HepG2 (cell line): ENCODE data around the gene TRAPPC12. TPM values are rescaled to one million over a fixed set of nuclear protein-coding genes. Genes with fewer than 3 reads are reported as not detected.

Experiments
- CBX1 ChIP-seq: IDR thresholded peaks from one replicate; pipeline ENCODE4 v1.6.1; 2016; ENCODE audit warnings: antibody characterized with exemption, low read depth
- GFI1 ChIP-seq: sonication (generic); formaldehyde crosslinking; IDR thresholded peaks from 2 replicates; pipeline ENCODE4 v1.5.0; 2020; ENCODE audit warnings: missing genetic modification reagents, mild to moderate bottlenecking, borderline replicate concordance
- HMGA1 ChIP-seq: sonication (generic); formaldehyde crosslinking; conservative IDR thresholded peaks from 2 replicates; pipeline ENCODE4 v1.4.0; 2020; ENCODE audit warnings: missing genetic modification reagents
- KAT8 ChIP-seq: IDR thresholded peaks from 2 replicates; pipeline ENCODE4 v1.6.1; 2016; ENCODE audit warnings: missing genetic modification reagents, missing compliant biosample characterization
- LCORL ChIP-seq, 2 experiments: fragments of 450-650 bp in 1 of 2; sonication (generic) in 1 of 2; formaldehyde crosslinking in 1 of 2; IDR thresholded peaks; 2 replicates each; pipeline versions ENCODE4 v1.5.0 to v1.6.1; 2017 to 2020; ENCODE audit warnings: antibody characterized with exemption in 1 of 2, missing genetic modification reagents in 1 of 2
- MEF2D ChIP-seq: sonication (generic); formaldehyde crosslinking; IDR thresholded peaks from 2 replicates; pipeline ENCODE4 v1.5.1; 2020; ENCODE audit warnings: mild to moderate bottlenecking, missing genetic modification reagents
- NAIF1 ChIP-seq: sonication (generic); formaldehyde crosslinking; IDR thresholded peaks from 2 replicates; pipeline ENCODE4 v1.5.0; 2020; ENCODE audit warnings: mild to moderate bottlenecking, missing genetic modification reagents, borderline replicate concordance
- NR2C2 ChIP-seq: sonication (generic); formaldehyde crosslinking; IDR thresholded peaks from 2 replicates; pipeline ENCODE4 v1.4.0; 2020; ENCODE audit warnings: missing genetic modification reagents, mild to moderate bottlenecking, moderate library complexity, borderline replicate concordance
- PCBP2 ChIP-seq: fragments of 200-400 bp; formaldehyde crosslinking; optimal IDR thresholded peaks from 2 replicates; pipeline ENCODE3; 2018; ENCODE audit warnings: low read length, low read depth; ENCODE audit not compliant: poor library complexity, severe bottlenecking
- PHF20 ChIP-seq: sonication (generic); formaldehyde crosslinking; IDR thresholded peaks from 2 replicates; pipeline ENCODE4 v1.5.0; 2020; ENCODE audit warnings: mild to moderate bottlenecking, missing genetic modification reagents
- PTBP1 ChIP-seq: fragments of 200-400 bp; formaldehyde crosslinking; IDR thresholded peaks from 2 replicates; pipeline ENCODE4 v1.6.1; 2018; ENCODE audit warnings: low read length, low read depth; ENCODE audit not compliant: poor library complexity, severe bottlenecking
- SMAD3 ChIP-seq: sonication (generic); formaldehyde crosslinking; IDR thresholded peaks from 2 replicates; pipeline ENCODE4 v1.4.0; 2020; ENCODE audit warnings: missing genetic modification reagents
- SMARCC2 ChIP-seq: fragments of 450-650 bp; IDR thresholded peaks from 2 replicates; pipeline ENCODE4 v1.6.1; 2017; ENCODE audit warnings: antibody characterized with exemption, mild to moderate bottlenecking
- TFDP1 ChIP-seq: IDR thresholded peaks from 2 replicates; pipeline ENCODE4 v1.6.1; 2016; ENCODE audit warnings: missing compliant biosample characterization, missing genetic modification reagents, borderline replicate concordance
- ZNF292 ChIP-seq: sonication (generic); formaldehyde crosslinking; IDR thresholded peaks from 2 replicates; pipeline ENCODE4 v1.8.1; 2022; ENCODE audit warnings: mild to moderate bottlenecking, low read depth, missing genetic modification reagents, borderline replicate concordance
- ZNF512B ChIP-seq: sonication (generic); formaldehyde crosslinking; IDR thresholded peaks from 2 replicates; pipeline ENCODE4 v1.5.1; 2020; ENCODE audit warnings: missing genetic modification reagents, mild to moderate bottlenecking, borderline replicate concordance
- ZNF660 ChIP-seq: sonication (generic); formaldehyde crosslinking; IDR thresholded peaks from 2 replicates; pipeline ENCODE4 v1.5.1; 2020; ENCODE audit warnings: mild to moderate bottlenecking, low read depth, missing genetic modification reagents, borderline replicate concordance
- ZNF749 ChIP-seq: sonication (generic); formaldehyde crosslinking; IDR thresholded peaks from 2 replicates; pipeline ENCODE4 v1.8.0; 2022; ENCODE audit warnings: mild to moderate bottlenecking, missing genetic modification reagents, moderate library complexity, borderline replicate concordance
- polyA plus RNA-seq, 8 experiments: library from polyadenylated mRNA; depleted of rRNA in 3 of 8; stranded (reverse) in 7 of 8; unstranded in 1 of 8; fragments of >200 nt; fragmentation: Illumina TruSeq in 4 of 8; extraction: Trizol in 4 of 8; gene quantifications; 2 replicates each; pipeline versions ENCODE4 v1.2.1 to v1.2.3, GENCODE V29; 2011 to 2016; ENCODE audit warnings: low read depth in 4 of 8, missing spikeins in 1 of 8, mixed read lengths in 1 of 8; ENCODE audit not compliant: insufficient read depth in 1 of 8
- total RNA-seq, 5 experiments: library from RNA; depleted of rRNA; stranded (reverse); fragments of >200 nt; fragmentation: Illumina TruSeq; extraction: Trizol; gene quantifications; 2 replicates each; pipeline ENCODE4 v1.2.3, GENCODE V29; 2016; ENCODE audit warnings: low read depth in 1 of 5
- TF ChIP-seq, protein P1 (sequence below): sonication (generic); formaldehyde crosslinking; IDR thresholded peaks from 2 replicates; pipeline ENCODE4 v1.4.0; 2020; ENCODE audit warnings: mild to moderate bottlenecking, missing genetic modification reagents

Gene TRAPPC12
- total and polyA plus RNA-seq, 2 of the 13 experiments (the other 11 are each of a cell fraction or from before 2014, with no cell fraction given), result 46.4 to 97.7 TPM

- TF ChIP-seq TFDP1 (CRISPR knock-in tag) (no peak), ZNF292 (CRISPR knock-in tag) (peak; percentile 46; the same call in 1 of the 2 replicates), GFI1 (CRISPR knock-in tag) (peak; percentile 74; the same call in 1 of the 2 replicates), PHF20 (CRISPR knock-in tag) (no peak), LCORL (IDR thresholded peaks at IDR 0.05) (no peak; the same call in 1 of the 2 replicates), LCORL (CRISPR knock-in tag; IDR thresholded peaks at IDR 0.05) (peak; percentile 70; the same call in 1 of the 2 replicates), SMARCC2 (no peak), ZNF749 (CRISPR knock-in tag) (no peak), PCBP2 (no peak), MEF2D (CRISPR knock-in tag) (no peak), CBX1 (no peak), ZNF660 (CRISPR knock-in tag) (no peak), NR2C2 (no peak), HMGA1 (CRISPR knock-in tag) (no peak), KAT8 (CRISPR knock-in tag) (0 out of 2 replicates have a peak, but pooled peaks have one; percentile 32), NAIF1 (CRISPR knock-in tag) (no peak), ZNF512B (CRISPR knock-in tag) (no peak), SMAD3 (0 out of 2 replicates have a peak, but pooled peaks have one; percentile 48), PTBP1 (no peak)
- TF ChIP-seq, protein P1, sequence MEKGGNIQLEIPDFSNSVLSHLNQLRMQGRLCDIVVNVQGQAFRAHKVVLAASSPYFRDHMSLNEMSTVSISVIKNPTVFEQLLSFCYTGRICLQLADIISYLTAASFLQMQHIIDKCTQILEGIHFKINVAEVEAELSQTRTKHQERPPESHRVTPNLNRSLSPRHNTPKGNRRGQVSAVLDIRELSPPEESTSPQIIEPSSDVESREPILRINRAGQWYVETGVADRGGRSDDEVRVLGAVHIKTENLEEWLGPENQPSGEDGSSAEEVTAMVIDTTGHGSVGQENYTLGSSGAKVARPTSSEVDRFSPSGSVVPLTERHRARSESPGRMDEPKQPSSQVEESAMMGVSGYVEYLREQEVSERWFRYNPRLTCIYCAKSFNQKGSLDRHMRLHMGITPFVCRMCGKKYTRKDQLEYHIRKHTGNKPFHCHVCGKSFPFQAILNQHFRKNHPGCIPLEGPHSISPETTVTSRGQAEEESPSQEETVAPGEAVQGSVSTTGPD (CRISPR knock-in tag), result no peak
Observed at GRCh38 chr2:3480352-3481010, 101.0 kb downstream of the TRAPPC12 start (continued).
